BLaER1 treated with 17β-estradiol and CSF1 and Interleukin-3, amounts not matched to agents 10 nM and 100 nM (cell line): ENCODE results near the gene ZCWPW1.
"Not testable (repeated sequence)": the region's sequence is repeated elsewhere in the genome, so short reads cannot be mapped to it uniquely, and the experiment has no call there.

ENCODE experiments used
- H3K27ac ChIP-seq, 11 experiments: shearing (Covaris generic); formaldehyde crosslinking; 2 replicates each; pipeline ENCODE4 v1.8.1; 2022
- H3K27me3 ChIP-seq, 11 experiments: shearing (Covaris generic); formaldehyde crosslinking; 2 replicates each; pipeline ENCODE4 v1.8.1; 2022
- H3K36me3 ChIP-seq, 11 experiments: shearing (Covaris generic); formaldehyde crosslinking; 2 replicates each; pipeline ENCODE4 v1.8.1; 2022
- H3K4me1 ChIP-seq, 10 experiments: shearing (Covaris generic); formaldehyde crosslinking; 2 replicates each; pipeline ENCODE4 v1.8.1; 2022
- H3K4me2 ChIP-seq, 11 experiments: shearing (Covaris generic); formaldehyde crosslinking; 2 replicates each; pipeline ENCODE4 v1.8.1; 2022
- H3K4me3 ChIP-seq, 10 experiments: shearing (Covaris generic); formaldehyde crosslinking; 2 replicates each; pipeline ENCODE4 v1.8.1; 2022
- H3K9ac ChIP-seq, 11 experiments: shearing (Covaris generic); formaldehyde crosslinking; 2 replicates each; pipeline ENCODE4 v1.8.1; 2022
- H3K9me3 ChIP-seq, 11 experiments: shearing (Covaris generic); formaldehyde crosslinking; replicated peaks in 1 of 11; 2 replicates each; pipeline ENCODE4 v1.8.1; 2022
- H4K20me1 ChIP-seq, 11 experiments: shearing (Covaris generic); formaldehyde crosslinking; 2 replicates each; pipeline ENCODE4 v1.8.1; 2022
- Cebpa-rat ChIP-seq, 11 experiments: shearing (Covaris generic); IDR thresholded peaks; 2 replicates each; pipeline ENCODE4 v1.8.1; 2022

The ZCWPW1 gene

DNA sequence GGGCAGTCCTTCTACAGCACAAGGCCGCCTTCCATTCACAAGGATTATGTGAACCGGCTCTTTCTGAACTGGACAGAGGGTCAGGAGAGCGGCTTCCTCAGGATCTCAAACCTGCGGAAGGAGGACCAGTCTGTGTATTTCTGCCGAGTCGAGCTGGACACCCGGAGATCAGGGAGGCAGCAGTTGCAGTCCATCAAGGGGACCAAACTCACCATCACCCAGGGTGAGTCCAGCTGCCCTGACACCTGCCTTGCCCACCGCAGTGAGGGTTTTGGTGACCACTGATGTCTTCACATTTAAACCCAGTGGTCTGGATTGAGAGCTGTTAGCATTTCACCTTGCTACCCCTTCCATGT is 69.7 kb downstream of the ZCWPW1 start:
- Histone ChIP-seq H3K4me1 (peaks cover 0 to 49% (median 14%) of the 10 kb centered on the region in 10 experiments; a peak in 11 of 20 replicates), H3K27me3 (no peaks in the 10 kb centered on the region), H3K9ac (peak overlapping the region in 1 of 11 experiments; percentile 57; a peak in 1 of 22 replicates), H3K27ac (peak overlapping the region in 3 of 11 experiments; percentile 9 to 26 (median 25); a peak in 4 of 22 replicates), H3K4me2 (peak overlapping the region in 4 of 11 experiments; percentile 11 to 56 (median 26); a peak in 3 of 22 replicates), H3K4me3 (peak overlapping the region in 2 of 10 experiments; percentile 31 to 35; a peak in 1 of 20 replicates), H3K36me3 (peaks cover 81 to 100% (median 100%) of the 10 kb centered on the region in 11 experiments), H4K20me1 (peaks cover 0 to 26% (median 0%) of the 10 kb centered on the region in 11 experiments; a peak in 7 of 22 replicates), H3K9me3 (no peaks in the 10 kb centered on the region)
- no peak for TF ChIP-seq Cebpa-rat (IDR thresholded peaks at IDR 0.05)

DNA sequence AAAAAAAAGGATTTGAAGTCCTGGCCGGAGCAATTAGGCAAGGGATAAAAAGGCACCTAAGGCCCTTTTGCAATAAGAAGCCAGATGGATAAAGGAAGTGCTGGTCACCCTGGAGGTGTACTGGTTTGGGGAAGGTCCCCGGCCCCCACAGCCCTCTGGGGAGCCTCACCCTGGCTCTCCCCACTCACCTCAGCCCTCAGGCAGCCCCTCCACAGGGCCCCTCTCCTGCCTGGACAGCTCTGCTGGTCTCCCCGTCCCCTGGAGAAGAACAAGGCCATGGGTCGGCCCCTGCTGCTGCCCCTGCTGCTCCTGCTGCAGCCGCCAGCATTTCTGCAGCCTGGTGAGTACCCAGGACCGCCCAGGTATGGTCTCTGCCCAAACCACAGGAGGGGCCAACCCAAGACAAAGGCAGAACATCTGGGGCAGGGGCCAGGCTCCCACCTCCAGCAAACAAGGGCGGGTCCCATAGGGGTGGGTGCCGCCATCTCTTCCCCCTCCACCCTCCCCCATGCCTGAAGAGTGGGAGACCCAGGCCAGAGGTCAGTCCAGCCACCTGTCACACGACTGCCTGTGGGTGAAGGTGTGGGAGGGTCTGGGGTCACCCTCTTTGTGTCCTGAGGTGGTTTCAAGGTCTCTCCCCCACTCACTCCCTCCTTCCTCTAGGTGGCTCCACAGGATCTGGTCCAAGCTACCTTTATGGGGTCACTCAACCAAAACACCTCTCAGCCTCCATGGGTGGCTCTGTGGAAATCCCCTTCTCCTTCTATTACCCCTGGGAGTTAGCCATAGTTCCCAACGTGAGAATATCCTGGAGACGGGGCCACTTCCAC is 70.3 kb downstream of the ZCWPW1 start, which contains the start of gene PILRB:
Gene PILRB (plus strand): TSS at position 91 of the 830 bp plus-strand sequence. CDS start 186 bp downstream, at position 277.
- Histone ChIP-seq H3K27me3 (no peaks in the 10 kb centered on the region), H3K9me3 (no peaks in the 10 kb centered on the region), H3K4me2 (peak within 1 kb of the TSS in 4 of 11 experiments; percentile 18 to 56 (median 29); a peak in 5 of 22 replicates), H3K27ac (peak within 1 kb of the TSS in 9 of 11 experiments; percentile 2 to 56 (median 38); a peak in 14 of 22 replicates), H3K36me3 (peaks cover 87 to 100% (median 100%) of the 10 kb centered on the region in 11 experiments), H3K4me1 (peaks cover 0 to 45% (median 11%) of the 10 kb centered on the region in 10 experiments; a peak in 10 of 20 replicates), H3K9ac (peak within 1 kb of the TSS in 10 of 11 experiments; percentile 5 to 57 (median 34); a peak in 11 of 22 replicates), H4K20me1 (peaks cover 0 to 31% (median 5%) of the 10 kb centered on the region in 11 experiments; a peak in 7 of 22 replicates), H3K4me3 (peak within 1 kb of the TSS in 2 of 10 experiments; percentile 31 to 35; a peak in 1 of 20 replicates)
- no peak for TF ChIP-seq Cebpa-rat (IDR thresholded peaks at IDR 0.05)

DNA sequence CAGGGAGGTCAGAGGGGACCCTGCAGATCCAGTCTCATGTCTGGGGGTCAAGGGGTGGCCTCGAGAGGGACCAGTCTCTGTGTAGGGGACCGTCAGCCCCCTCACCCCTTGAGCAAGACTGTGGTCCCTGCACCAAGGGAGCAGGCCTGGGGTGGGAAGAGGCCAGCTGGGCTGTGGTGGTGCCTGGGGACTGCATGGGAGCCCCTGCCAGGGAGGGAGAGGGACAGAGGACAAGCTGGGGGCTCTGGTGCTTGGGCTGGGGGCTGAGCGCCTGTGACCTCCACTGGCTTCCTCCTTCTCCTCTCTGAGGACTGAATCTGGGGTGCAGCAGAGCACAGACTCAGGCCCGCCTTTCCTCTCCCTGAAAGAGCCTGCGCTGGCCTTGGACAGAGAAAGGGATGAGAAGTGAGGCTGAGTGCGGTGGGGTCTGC is 71.4 kb downstream of the ZCWPW1 start:
- Histone ChIP-seq H3K27me3 (no peaks in the 10 kb centered on the region), H3K36me3 (peaks cover 89 to 100% (median 99%) of the 10 kb centered on the region in 11 experiments), H3K4me3 (no peak overlapping the region), H3K27ac (peak overlapping the region in 9 of 11 experiments; percentile 2 to 56 (median 38); a peak in 13 of 22 replicates), H3K9ac (peak overlapping the region in 10 of 11 experiments; percentile 5 to 50 (median 34); a peak in 9 of 22 replicates), H3K9me3 (no peaks in the 10 kb centered on the region), H3K4me2 (peak overlapping the region in 2 of 11 experiments; percentile 19 to 27; a peak in 3 of 22 replicates), H4K20me1 (peaks cover 0 to 32% (median 6%) of the 10 kb centered on the region in 11 experiments; a peak in 7 of 22 replicates), H3K4me1 (peaks cover 0 to 45% (median 11%) of the 10 kb centered on the region in 10 experiments; a peak in 10 of 20 replicates)
- no peak for TF ChIP-seq Cebpa-rat (IDR thresholded peaks at IDR 0.05)

DNA sequence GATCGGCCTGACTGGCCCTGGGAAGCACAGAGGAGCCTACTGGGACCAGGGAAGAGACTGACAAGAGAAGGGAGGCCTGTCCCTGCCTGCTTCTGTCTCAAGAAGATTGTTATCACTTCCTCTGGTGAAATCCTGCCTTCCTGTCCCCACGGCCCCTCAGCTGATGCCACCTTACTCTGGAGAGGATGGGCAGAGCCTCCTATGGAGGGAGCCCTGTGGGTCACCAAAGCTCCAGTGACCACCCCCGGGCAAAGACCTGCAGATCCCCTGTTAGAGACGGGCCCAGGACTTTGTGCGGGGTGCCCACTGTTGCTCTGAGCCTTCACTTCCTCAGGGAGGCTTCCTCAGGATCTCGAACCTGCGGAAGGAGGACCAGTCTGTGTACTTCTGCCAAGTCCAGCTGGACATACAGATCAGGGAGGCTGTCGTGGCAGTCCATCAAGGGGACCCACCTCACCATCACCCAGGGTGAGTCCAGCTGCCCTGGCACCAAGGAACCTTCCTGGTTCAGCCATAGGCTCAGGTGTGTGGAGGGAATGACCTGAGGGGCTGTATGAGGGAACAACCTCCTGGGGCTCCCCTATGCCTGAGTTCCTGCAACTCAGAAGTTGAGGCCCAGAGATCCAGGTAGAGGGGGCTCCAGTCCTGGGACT is 72.0 kb downstream of the ZCWPW1 start:
- TF ChIP-seq Cebpa-rat (IDR thresholded peaks at IDR 0.05): no peak
- Histone ChIP-seq H3K27ac (peak overlapping the region in 8 of 11 experiments; percentile 5 to 56 (median 40); a peak in 11 of 22 replicates), H3K27me3 (no peaks in the 10 kb centered on the region), H4K20me1 (peaks cover 0 to 36% (median 6%) of the 10 kb centered on the region in 11 experiments; a peak in 7 of 22 replicates), H3K4me2 (peak overlapping the region in 4 of 11 experiments; percentile 2 to 48 (median 22); a peak in 2 of 22 replicates), H3K36me3 (peaks cover 83 to 100% (median 99%) of the 10 kb centered on the region in 11 experiments), H3K4me1 (peaks cover 0 to 45% (median 13%) of the 10 kb centered on the region in 10 experiments; a peak in 13 of 20 replicates), H3K9me3 (no peaks in the 10 kb centered on the region), H3K4me3 (no peak overlapping the region), H3K9ac (peak overlapping the region in 10 of 11 experiments; percentile 5 to 50 (median 34); a peak in 12 of 22 replicates)

DNA sequence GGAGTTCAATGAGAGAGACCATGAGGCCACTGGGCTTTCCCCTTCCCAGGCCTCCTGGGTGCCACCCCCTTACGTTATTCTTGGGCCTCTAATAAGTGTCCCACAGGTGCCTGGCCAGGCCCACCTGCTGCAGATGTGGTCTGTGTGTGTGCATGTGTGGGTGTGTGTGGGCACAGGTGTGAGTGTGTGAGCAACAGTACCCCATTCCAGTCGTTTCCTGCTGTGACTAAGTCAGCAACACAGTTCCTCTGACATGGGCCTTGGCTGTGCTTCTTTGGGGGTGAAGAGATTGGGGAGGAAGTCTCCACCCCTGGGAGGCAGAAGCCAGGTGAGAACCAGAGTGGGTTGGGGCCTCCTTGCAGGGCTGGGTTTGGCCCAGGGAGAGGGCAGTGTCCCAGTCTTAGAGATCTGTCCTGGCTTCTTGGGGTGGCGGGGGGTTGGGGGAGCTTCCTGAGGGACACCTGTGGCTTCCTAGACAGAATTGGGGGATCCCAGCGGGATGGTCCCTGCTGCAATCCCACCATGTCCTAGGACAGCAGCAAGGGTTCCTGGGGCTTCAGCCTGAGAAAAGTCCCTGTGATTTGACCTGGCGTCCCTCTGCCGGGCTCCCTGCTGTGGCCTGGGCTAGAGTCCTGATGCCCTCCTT is 74.7 kb downstream of the ZCWPW1 start:
- H3K36me3 ChIP-seq: peaks cover 83 to 100% (median 98%) of the 10 kb centered on the region in 11 experiments
- peak overlapping the region in 1 of 11 experiments; percentile 10; a peak in 1 of 22 replicates for H3K9ac ChIP-seq
- H4K20me1 ChIP-seq: peaks cover 0 to 43% (median 15%) of the 10 kb centered on the region in 11 experiments; a peak in 9 of 22 replicates
- no peak overlapping the region for H3K4me3 ChIP-seq
- TF ChIP-seq Cebpa-rat (IDR thresholded peaks at IDR 0.05): no peak
- H3K27me3 ChIP-seq: no peaks in the 10 kb centered on the region
- no peak overlapping the region for H3K4me2 ChIP-seq
- peaks cover 0 to 38% (median 15%) of the 10 kb centered on the region in 10 experiments; a peak in 14 of 20 replicates for H3K4me1 ChIP-seq
- no peaks in the 10 kb centered on the region for H3K9me3 ChIP-seq
- H3K27ac ChIP-seq: peak overlapping the region in 3 of 11 experiments; percentile 13 to 28 (median 14); a peak in 2 of 22 replicates

DNA sequence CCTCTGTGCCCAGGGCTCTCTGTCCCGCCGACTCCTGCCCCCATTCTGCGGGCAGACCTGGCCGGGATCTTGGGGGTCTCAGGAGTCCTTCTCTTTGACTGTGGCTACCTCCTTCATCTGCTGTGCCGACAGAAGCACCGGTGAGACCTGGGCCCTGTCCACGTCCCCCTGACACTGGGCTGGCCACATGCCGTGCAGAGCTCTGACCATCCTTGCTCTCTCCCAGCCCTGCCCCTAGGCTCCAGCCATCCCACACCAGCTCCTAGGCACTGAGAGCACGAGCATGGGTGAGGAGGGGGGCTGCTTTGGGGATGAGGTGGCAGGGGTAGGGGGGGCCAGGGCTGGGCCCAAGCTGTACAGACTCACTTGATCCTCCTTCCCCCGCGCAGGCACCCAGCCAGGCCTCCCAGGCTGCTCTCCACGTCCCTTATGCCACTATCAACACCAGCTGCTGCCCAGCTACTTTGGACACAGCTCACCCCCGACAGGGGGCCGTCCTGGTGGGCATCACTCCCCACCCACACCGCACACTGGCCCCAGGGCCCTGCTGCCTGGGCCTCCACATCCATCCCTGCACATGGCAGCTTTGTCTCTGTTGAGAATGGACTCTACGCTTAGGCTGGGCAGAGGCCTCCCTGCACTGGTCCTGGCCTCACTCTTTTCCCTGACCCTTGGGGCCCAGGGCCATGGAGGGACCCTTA is 75.4 kb downstream of the ZCWPW1 start:
- no peak for TF ChIP-seq Cebpa-rat (IDR thresholded peaks at IDR 0.05)
- peak overlapping the region in 1 of 11 experiments; percentile 10; a peak in 1 of 22 replicates for H3K9ac ChIP-seq

DNA sequence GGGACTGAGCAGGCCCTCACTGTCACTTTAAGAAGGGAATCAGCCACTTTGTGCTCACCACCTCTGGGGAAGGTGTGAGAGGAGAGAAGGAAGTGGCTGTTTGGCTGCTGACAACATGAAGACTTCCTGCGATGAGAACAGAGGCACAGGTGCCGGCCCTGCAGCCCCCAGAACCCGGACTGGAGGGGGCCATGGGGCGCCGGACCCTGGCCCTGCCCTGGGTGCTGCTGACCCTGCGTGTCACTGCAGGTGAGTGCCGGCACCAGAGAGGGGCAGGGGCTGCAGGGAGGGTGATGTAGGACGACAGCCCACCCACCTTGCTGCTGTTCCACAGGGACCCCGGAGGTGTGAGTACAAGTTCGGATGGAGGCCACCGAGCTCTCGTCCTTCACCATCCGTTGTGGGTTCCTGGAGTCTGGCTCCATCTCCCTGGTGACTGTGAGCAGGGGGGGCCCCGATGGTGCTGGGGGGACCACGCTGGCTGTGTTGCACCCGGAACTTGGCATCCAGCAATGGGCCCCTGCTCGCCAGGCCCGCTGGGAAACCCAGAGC is 76.2 kb downstream of the ZCWPW1 start:
- not testable (repeated sequence) for H3K9ac ChIP-seq, H3K9me3 ChIP-seq, H3K27ac ChIP-seq, H3K4me2 ChIP-seq, H3K27me3 ChIP-seq, H3K4me3 ChIP-seq
- peaks cover 88 to 100% (median 98%) of the 10 kb centered on the region in 11 experiments for H3K36me3 ChIP-seq
- H4K20me1 ChIP-seq: peaks cover 0 to 47% (median 14%) of the 10 kb centered on the region in 11 experiments; a peak in 12 of 22 replicates
- peaks cover 0 to 30% (median 9%) of the 10 kb centered on the region in 10 experiments; a peak in 13 of 20 replicates for H3K4me1 ChIP-seq

More for the DNA sequence above, 75.4 kb downstream of the ZCWPW1 start:
- Histone ChIP-seq H3K4me1 (peaks cover 0 to 32% (median 13%) of the 10 kb centered on the region in 10 experiments; a peak in 14 of 20 replicates), H3K27me3 (no peaks in the 10 kb centered on the region), H4K20me1 (peaks cover 0 to 43% (median 15%) of the 10 kb centered on the region in 11 experiments; a peak in 9 of 22 replicates), H3K27ac (peak overlapping the region in 2 of 11 experiments; percentile 13 to 28; a peak in 2 of 22 replicates), H3K4me2 (no peak overlapping the region), H3K36me3 (peaks cover 84 to 100% (median 98%) of the 10 kb centered on the region in 11 experiments), H3K4me3 (no peak overlapping the region), H3K9me3 (no peaks in the 10 kb centered on the region)
